GM20431 (cell line): ENCODE measurements around the gene TRIM62.
"Not testable (repeated sequence)": the region's sequence is repeated elsewhere in the genome, so short reads cannot be mapped to it uniquely, and the experiment has no call there.

Experiments used
- in situ Hi-C: fragments of 300-500 bp; cut with MseI, MboI; formaldehyde crosslinking; loops from one replicate; pipeline ENCODE4 v1.15.0; 2020; ENCODE audit warnings: low sequenced_read_pairs; ENCODE audit not compliant: unreplicated experiment

The TRIM62 gene

DNA sequence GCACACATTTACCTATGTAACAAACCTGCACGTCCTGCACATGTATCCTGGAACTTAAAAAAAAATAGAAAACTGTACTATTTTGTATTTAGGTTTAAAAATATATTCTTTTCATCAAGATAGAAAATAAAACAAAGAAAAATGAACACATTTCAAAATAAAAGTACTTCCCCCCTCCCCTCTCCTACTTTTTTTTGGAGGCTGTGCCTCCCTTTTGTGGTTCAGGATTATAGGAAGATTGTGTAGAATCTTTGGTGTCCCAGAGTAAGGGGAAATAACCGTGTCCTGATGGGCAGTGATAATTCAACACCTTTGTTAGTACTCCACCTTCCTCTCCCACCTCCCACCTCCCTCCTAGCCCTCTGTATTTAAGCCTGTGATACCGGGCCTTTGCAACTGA, 40.1 kb downstream of the TRIM62 start:
- in situ Hi-C loops = no loop called here

GRCh38 chr1:33141216-33141615, 40.6 kb downstream of the TRIM62 start:
- in situ Hi-C loops = no loop called here

GRCh38 chr1:33140153-33141149, 41.4 kb downstream of the TRIM62 start:
- in situ Hi-C loops = no loop called here

DNA sequence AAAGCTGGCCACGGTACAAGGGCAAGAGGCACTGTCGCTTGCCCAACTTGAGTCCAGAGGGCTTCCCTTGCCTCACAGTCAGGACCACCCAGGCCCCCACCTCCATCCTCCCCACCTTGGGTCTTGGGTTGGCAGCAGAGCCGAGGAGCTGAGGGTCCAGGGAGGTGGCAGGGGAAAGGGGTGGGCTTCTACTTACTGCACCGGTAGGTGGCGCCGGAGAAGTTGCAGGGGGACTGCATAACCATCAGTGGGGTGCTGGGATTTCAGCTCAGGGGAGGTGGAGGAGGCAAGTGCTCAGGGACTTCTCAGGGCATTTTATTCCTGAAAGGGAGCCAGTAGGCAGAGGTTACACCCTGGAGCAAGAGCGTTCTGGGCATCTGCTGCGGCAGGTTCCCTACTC, 44.0 kb downstream of the TRIM62 start:
- in situ Hi-C loops = no loop called here

DNA sequence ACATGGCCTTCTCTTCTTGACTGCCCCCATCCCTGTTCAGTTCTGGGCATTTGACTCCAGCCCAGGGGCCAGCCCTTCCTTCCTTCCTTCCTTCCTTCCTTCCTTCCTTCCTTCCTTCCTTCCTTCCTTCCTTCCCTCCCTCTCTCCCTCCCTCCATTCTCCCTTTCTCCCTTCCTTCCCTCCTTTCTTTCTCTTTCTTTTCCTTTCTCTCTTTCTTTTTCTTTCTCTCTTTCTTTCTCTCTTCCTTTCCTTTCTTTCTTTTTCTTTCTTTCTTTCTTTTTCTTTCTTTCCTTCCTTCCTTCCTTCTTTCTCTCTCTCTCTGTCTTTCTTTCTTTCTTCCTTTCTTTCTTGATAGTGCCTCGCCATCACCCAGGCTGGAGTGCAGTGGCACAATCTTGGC, 45.8 kb downstream of the TRIM62 start:
- in situ Hi-C loops = not testable (repeated sequence)

DNA sequence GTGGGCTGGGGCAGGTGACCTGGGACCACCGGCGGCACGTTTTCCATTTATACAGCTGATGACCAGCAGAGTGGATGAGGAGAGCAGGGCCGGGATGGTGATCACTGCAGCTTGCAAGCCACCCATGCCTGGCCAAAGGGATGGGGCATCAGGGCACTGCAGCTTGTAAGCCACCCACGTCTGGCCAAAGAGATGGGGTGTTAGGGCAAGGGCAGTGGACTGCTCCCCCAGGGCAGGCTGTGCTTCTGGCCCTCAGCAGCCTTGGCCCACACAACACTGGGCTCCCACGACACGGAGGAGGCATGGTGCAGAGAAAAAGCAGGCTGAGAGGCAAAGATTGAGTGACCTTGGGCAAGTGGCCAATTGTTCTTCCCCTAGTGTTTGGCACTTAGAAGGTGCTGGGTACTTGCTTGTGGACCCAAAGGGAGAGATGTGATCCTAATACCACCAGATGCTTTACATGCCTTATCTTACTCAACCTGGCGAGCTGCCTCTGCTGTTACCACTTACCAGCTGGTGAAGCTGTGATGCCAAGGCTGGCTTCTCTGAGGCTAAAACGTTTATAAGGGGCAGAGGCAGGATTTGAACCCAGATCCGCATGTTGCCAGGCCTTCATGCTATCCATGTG, 48.3 kb downstream of the TRIM62 start:
- in situ Hi-C loops = no loop called here

DNA sequence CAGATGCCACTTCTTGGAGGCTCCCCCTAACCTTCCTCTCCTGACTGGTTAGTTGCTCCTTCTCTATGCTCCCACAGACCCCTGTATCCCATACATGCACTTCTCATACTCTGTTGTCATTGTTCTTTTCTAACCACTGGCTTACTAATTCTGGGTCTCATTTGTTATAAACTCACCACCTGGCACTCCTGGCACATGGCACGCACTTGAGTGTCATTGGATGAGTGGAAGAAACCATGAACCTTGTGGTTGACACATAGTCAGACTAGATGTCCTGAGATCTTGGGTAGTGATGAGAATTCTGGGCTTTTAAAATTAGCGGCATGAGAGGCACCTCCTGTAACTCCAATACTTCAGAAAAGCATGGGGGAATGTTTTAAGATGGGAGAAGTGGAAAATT, 49.3 kb downstream of the TRIM62 start:
- in situ Hi-C loops = no loop called here

DNA sequence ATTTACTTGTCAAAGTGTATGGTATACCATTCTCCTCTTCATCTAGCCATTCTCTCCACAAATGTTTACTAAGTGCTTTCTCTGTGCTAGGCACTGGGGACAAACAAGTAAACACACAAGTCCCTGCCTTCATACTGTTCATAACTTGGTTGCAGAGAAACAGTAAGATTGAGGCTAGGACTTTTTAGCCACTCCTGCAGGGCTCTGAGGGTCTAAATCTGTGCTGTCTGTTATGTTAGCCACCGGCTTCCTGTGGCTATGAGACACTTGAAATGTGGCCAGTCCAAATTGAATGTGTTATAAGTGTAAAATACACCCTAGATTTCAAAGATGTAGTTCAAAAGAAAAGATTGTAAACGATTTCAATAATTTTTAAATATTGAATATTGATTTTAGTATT, 50.7 kb downstream of the TRIM62 start:
- in situ Hi-C loops = no loop called here

GRCh38 chr1:33130297-33130696, 51.5 kb downstream of the TRIM62 start:
- in situ Hi-C loops = no loop called here

DNA sequence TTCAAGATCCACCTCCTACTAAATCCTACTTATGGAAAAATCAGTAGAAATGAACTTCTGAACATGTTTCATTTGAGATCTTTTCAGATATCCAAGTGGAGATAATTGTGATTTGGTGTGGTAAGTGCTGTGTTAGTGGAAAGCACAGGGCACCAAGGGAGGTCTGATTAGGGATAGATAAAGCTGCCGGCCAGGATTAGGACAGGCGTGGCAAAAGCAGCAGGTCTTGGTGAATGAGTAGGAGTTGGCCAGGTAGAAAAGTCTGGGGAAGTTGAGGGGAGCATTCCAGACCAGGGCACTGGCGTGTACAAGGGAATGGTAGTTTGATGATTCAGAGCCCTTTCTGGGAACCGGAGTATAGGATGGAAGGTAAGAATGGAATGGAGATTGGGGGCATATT, 53.1 kb downstream of the TRIM62 start:
- in situ Hi-C loops = no loop called here

- in situ Hi-C loops = no loop called here
These were observed 54.6 kb downstream of the TRIM62 start for GRCh38 chr1:33127001-33127823.

DNA sequence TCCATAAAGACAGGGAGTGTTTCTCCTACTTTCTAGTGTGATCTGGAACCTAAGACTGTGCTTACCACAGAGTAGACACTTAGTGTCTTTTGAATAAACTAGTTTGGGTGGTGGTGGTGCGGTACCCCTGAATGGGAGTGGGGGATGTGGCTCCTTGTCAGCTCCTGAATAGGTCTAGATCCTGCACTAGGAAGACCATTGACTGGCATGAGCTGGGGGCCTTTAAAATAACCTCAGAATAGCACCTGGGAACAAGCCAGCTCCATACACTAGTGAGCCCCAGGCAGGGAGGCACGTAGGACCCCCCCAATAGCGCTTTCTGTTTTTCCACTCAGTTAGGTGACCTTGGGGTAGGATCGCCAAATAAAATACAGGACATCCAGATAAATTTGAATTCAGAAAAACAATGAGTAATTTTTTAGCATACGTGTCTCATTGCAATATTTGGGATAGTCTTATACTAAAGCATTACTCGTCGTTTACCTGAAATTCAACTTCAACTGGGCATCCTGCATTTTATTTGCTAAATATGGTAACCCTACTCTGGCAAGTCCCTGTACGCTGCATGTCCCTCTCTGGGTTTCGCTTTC, 55.3 kb downstream of the TRIM62 start:
- in situ Hi-C loops = no loop called here

DNA sequence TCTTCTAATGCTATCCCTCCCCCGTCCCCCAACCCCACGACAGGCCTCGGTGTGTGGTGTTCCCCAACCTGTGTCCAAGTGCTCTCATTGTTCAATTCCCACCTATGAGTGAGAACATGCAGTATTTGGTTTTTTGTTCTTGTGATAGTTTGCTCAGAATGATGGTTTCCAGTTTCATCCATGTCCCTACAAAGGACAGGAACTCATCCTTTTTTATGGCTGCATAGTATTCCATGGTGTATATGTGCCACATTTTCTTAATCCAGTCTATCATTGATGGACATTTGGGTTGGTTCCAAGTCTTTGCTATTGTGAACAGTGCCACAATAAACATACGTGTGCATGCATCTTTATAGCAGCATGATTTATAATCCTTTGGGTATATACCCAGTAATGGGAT, 57.2 kb downstream of the TRIM62 start:
- in situ Hi-C loops = not testable (repeated sequence)

DNA sequence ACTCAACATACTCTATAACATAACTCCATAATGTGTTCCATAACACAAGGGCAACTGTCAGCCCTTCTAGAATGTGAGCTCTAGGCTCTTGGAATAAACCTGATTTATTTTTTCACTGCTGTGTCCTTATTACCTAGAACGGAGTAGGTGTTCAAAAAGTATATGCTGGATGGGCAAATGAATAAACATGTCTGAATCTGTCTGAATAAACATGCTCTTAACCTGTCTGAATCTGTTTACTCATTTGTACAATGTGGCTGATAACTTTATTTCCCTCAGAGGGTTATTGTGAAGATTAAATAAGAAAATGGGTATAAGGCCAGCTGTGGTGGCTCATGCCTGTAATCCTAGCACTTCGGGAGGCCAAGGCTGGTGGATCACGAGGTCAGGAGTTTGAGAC, 58.6 kb downstream of the TRIM62 start:
- in situ Hi-C loops = no loop called here

GRCh38 chr1:33122483-33123178, 59.2 kb downstream of the TRIM62 start:
- in situ Hi-C loops = no loop called here

DNA sequence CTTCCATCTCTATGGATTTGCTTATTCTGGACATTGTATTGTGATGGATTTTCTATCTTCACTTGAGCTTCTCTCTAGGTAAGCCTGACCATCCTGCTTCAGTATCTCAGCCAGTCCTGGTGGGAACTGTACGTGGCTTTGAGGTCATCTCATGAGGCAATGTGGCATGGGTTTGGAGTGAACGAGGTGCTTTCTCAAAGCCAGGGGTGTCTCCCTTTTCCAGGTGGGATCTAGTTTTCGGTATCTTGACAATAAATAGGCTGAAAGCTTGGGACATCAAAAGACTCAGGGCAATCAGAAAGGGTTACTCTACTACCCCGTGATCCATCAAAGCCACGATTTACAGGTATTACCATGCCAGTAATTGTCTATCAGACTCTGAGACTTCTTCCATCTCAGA, 60.1 kb downstream of the TRIM62 start:
- in situ Hi-C loops = no loop called here

- in situ Hi-C loops = no loop called here
These were observed 61.2 kb downstream of the TRIM62 start for GRCh38 chr1:33120436-33121231.

- in situ Hi-C loops = no loop called here
These were observed 62.2 kb downstream of the TRIM62 start for GRCh38 chr1:33119532-33120217.
